H1 (cell line): ENCODE results near the gene CFAP97D1. TPM values are rescaled to one million over a fixed set of nuclear protein-coding genes. Genes with fewer than 3 reads are reported as not detected.

Experiments used
- EZH2 ChIP-seq: fragments of 200-600 bp; sonication (generic); IDR thresholded peaks from 2 replicates; pipeline ENCODE4 v1.7.1; 2012; ENCODE audit warnings: low read depth, mild to moderate bottlenecking, moderate library complexity, low read length, inconsistent platforms; ENCODE audit not compliant: severe bottlenecking
- FOSL1 ChIP-seq: IDR thresholded peaks from 2 replicates; pipeline ENCODE4 v1.6.1; 2011; ENCODE audit warnings: mild to moderate bottlenecking, low read depth, low read length, moderate library complexity; ENCODE audit not compliant: insufficient read depth
- JUN ChIP-seq: IDR thresholded peaks from 2 replicates; pipeline ENCODE4 v1.6.1; 2011; ENCODE audit warnings: low read depth, mild to moderate bottlenecking, improper control_type of control experiment, low read length
- ZNF274 ChIP-seq: IDR thresholded peaks from 2 replicates; pipeline ENCODE4 v1.7.0; 2012; ENCODE audit warnings: low read length, borderline replicate concordance; ENCODE audit errors: extremely low read depth
- polyA plus RNA-seq, 7 experiments: library from polyadenylated mRNA; depleted of rRNA in 3 of 7; stranded (reverse) in 5 of 7; unstranded in 2 of 7; fragments of >200 nt in 5 of 7; fragments of 200-250 nt in 2 of 7; gene quantifications; 1 replicate in 5 of 7; 2 replicates in 1 of 7; 4 replicates in 1 of 7; pipeline versions ENCODE4 v1.2.1 to v1.2.3, GENCODE V29; 2011 to 2013; ENCODE audit warnings: missing spikeins in 2 of 7, mixed read lengths in 2 of 7
- total RNA-seq: library from RNA; stranded (reverse); fragmentation: NEBNext Ultra II Directional; extraction: Animal tissue kit (Norgen Biotek cat#: 25700); gene quantifications from 2 replicates; pipeline ENCODE4 v1.2.1, GENCODE V29; 2021

Gene CFAP97D1
- total and polyA plus RNA-seq, 2 of the 8 experiments (the other 6 are each of a cell fraction or from before 2014, with no cell fraction given) = 0.02 to 0.07 TPM

DNA sequence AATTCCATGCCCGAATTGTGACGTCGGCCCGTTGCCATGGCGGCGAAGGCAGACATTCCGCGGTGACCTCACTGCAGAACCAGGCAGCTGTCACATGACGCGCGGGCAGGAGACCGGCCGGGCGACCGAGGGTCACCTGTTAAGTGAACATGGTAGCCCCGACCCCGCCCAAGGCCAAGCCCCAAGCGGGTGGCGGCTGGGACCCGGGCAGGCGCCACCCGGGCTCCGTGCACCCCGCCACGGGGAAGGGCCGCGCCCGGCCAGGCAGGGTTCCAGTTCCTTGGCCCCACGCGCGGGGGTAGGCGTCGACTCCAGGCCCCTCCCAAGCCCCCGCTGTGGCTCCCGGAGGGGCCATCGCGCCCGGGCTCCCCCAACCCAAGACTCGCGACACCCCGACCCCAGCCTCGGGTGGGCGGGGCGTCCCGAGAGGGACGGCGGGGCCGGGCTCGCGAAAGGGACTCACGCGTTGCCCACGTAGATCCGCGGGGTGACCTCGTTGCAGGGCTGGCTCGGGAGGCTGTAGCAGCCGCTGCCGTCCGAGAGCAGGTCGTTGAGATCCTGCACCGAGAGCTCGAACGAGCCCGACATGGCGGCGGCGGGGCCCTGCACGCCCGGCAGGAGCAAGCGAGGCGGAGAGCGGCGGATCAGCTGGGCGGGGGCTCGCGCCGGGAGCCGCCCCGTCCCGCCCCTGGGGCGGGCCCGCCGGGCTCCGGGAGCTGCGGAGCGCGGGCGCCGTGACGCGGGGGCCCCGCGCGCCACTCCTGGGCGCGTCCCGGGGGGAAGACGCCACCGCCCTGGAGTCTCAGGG lies 1.7 kb upstream of the CFAP97D1 start, which contains the start of gene DUSP3 (continued):
- TF ChIP-seq FOSL1 = peak; percentile 66; the same call in 1 of the 2 replicates
- TF ChIP-seq EZH2 = no peak
- TF ChIP-seq JUN = peak; percentile 93
- no peak for TF ChIP-seq ZNF274
